Measurements from ENCODE around the gene TCEAL3. TPM values are rescaled to one million over a fixed set of nuclear protein-coding genes. Genes with fewer than 3 reads are reported as not detected.

The TCEAL3 gene
- total RNA-seq, 1 experiment from 2014 or later = 2.7 TPM

GRCh38 chrX:103610282-103610681, 2.5 kb downstream of the TCEAL3 start:
- BruUV-seq (replicated peaks) = no TSS peak
- no peaks in the 10 kb centered on the region for H3K27me3 Mint-ChIP-seq (ENCODE audit: insufficient read depth, unreplicated experiment)
- no peaks in the 10 kb centered on the region for H3K4me1 Mint-ChIP-seq (ENCODE audit: low read depth, unreplicated experiment)
- no peaks in the 10 kb centered on the region for H3K4me1 ChIP-seq
- no peaks in the 10 kb centered on the region for H3K27me3 ChIP-seq (replicated peaks; ENCODE audit: control insufficient read depth, insufficient read depth, low read length)
- H3K36me3 Mint-ChIP-seq (ENCODE audit: insufficient read depth, unreplicated experiment) = no peaks in the 10 kb centered on the region
- ChIA-PET POLR2A (no interaction called here), CTCF (no interaction called here)
- TF ChIP-seq, protein P1, sequence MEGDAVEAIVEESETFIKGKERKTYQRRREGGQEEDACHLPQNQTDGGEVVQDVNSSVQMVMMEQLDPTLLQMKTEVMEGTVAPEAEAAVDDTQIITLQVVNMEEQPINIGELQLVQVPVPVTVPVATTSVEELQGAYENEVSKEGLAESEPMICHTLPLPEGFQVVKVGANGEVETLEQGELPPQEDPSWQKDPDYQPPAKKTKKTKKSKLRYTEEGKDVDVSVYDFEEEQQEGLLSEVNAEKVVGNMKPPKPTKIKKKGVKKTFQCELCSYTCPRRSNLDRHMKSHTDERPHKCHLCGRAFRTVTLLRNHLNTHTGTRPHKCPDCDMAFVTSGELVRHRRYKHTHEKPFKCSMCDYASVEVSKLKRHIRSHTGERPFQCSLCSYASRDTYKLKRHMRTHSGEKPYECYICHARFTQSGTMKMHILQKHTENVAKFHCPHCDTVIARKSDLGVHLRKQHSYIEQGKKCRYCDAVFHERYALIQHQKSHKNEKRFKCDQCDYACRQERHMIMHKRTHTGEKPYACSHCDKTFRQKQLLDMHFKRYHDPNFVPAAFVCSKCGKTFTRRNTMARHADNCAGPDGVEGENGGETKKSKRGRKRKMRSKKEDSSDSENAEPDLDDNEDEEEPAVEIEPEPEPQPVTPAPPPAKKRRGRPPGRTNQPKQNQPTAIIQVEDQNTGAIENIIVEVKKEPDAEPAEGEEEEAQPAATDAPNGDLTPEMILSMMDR (IDR thresholded peaks at IDR 0.05; ENCODE audit: insufficient read depth in 1 of 2, low read depth in 1 of 2, low read length in 1 of 2, severe bottlenecking in 1 of 2, unreplicated experiment in 1 of 2) = no peak
- no peak overlapping the region for H3K4me3 Mint-ChIP-seq (ENCODE audit: unreplicated experiment)
- H3K9me3 Mint-ChIP-seq (ENCODE audit: unreplicated experiment) = no peaks in the 10 kb centered on the region
- intact Hi-C loops (cut with micrococcal nuclease; ENCODE audit: unreplicated experiment) = no loop called here
- H3K9me3 ChIP-seq = no peaks in the 10 kb centered on the region
- H3K4me3 ChIP-seq (ENCODE audit: low read depth, low read length) = no peak overlapping the region
- no peak for DNase-seq
- H3K36me3 ChIP-seq (ENCODE audit: control insufficient read depth, insufficient read depth, low read length) = no peaks in the 10 kb centered on the region
- no peak overlapping the region for H3K27ac Mint-ChIP-seq (ENCODE audit: unreplicated experiment)

DNA sequence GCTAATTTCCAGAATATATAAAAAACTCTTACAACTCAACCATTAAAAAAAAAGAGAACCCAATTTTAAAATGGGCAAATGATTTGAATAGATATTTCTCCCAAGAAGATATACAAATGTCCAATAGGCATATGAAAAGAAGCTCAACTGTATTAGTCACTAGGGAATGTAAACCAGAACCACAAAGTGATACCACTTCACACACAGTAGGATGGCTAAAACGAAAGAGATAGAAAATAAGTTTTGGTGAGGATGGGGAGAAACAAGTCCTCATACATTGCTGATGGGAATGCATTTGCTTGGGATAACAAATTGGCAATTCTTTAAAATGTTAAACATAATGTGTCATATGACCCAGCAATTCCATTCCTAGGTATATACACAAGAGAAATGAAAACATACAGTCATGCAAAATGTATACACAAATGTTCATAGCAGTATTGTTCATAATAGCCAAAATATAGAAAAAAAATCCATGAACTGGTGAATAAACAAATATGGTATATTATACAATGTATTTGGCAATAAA, 5.7 kb downstream of the TCEAL3 start:
- no peak overlapping the region for H3K4me3 Mint-ChIP-seq (ENCODE audit: unreplicated experiment)

DNA sequence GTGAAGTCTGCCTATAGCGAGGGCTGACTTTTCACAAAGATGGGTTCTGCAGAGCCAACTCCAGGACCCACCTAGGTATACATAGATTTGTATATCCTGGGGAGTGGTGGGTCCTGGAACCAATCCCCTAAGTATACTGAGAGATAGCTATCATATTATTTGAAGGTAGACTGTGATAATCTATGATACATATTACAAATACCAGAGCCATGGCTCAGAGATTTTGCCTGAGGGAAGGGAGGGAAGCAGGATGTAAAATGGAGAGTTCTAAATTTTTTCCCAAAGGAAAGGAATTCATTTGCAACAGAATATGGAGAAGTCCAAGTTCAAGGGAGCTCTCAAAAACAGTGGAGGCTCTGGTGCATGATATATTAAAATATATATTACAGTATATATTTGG, 7.2 kb downstream of the TCEAL3 start:
- H3K36me3 ChIP-seq (ENCODE audit: control insufficient read depth, insufficient read depth, low read length) = no peaks in the 10 kb centered on the region
- no TSS peak for BruUV-seq (replicated peaks)
- ChIA-PET CTCF (no interaction called here), POLR2A (no interaction called here)
- Mint-ChIP-seq H3K9me3 (ENCODE audit: unreplicated experiment) (no peaks in the 10 kb centered on the region), H3K27ac (ENCODE audit: unreplicated experiment) (no peak overlapping the region), H3K4me1 (ENCODE audit: low read depth, unreplicated experiment) (no peaks in the 10 kb centered on the region), H3K36me3 (ENCODE audit: insufficient read depth, unreplicated experiment) (peaks cover 6% of the 10 kb centered on the region), H3K4me3 (ENCODE audit: unreplicated experiment) (no peak overlapping the region), H3K27me3 (ENCODE audit: insufficient read depth, unreplicated experiment) (no peaks in the 10 kb centered on the region)
- intact Hi-C loops (cut with micrococcal nuclease; ENCODE audit: unreplicated experiment) = no loop called here
- TF ChIP-seq, protein P1 (IDR thresholded peaks at IDR 0.05; ENCODE audit: insufficient read depth in 1 of 2, low read depth in 1 of 2, low read length in 1 of 2, severe bottlenecking in 1 of 2, unreplicated experiment in 1 of 2) = no peak
- no peaks in the 10 kb centered on the region for H3K9me3 ChIP-seq
- DNase-seq = no peak
- no peaks in the 10 kb centered on the region for H3K4me1 ChIP-seq
- H3K27me3 ChIP-seq (replicated peaks; ENCODE audit: control insufficient read depth, insufficient read depth, low read length) = no peaks in the 10 kb centered on the region
- no peak overlapping the region for H3K4me3 ChIP-seq (ENCODE audit: low read depth, low read length)

More for the DNA sequence above, 5.7 kb downstream of the TCEAL3 start:
- H3K36me3 ChIP-seq (ENCODE audit: control insufficient read depth, insufficient read depth, low read length) = no peaks in the 10 kb centered on the region
- H3K36me3 Mint-ChIP-seq (ENCODE audit: insufficient read depth, unreplicated experiment) = peaks cover 6% of the 10 kb centered on the region
- no TSS peak for BruUV-seq (replicated peaks)
- POLR2A ChIA-PET = no interaction called here
- no peaks in the 10 kb centered on the region for H3K27me3 Mint-ChIP-seq (ENCODE audit: insufficient read depth, unreplicated experiment)
- no peak overlapping the region for H3K27ac Mint-ChIP-seq (ENCODE audit: unreplicated experiment)
- no peak overlapping the region for H3K4me3 ChIP-seq (ENCODE audit: low read depth, low read length)
- intact Hi-C loops (cut with micrococcal nuclease; ENCODE audit: unreplicated experiment) = no loop called here
- no peaks in the 10 kb centered on the region for H3K4me1 Mint-ChIP-seq (ENCODE audit: low read depth, unreplicated experiment)
- no peak for DNase-seq
- CTCF ChIA-PET = no interaction called here
- H3K27me3 ChIP-seq (replicated peaks; ENCODE audit: control insufficient read depth, insufficient read depth, low read length) = no peaks in the 10 kb centered on the region
- H3K4me1 ChIP-seq = no peaks in the 10 kb centered on the region
- no peaks in the 10 kb centered on the region for H3K9me3 ChIP-seq
- no peaks in the 10 kb centered on the region for H3K9me3 Mint-ChIP-seq (ENCODE audit: unreplicated experiment)
- TF ChIP-seq, protein P1 (IDR thresholded peaks at IDR 0.05; ENCODE audit: insufficient read depth in 1 of 2, low read depth in 1 of 2, low read length in 1 of 2, severe bottlenecking in 1 of 2, unreplicated experiment in 1 of 2) = no peak
